Mucosa of descending colon (tissue), 3 donors: Measurements from ENCODE around the gene REC114. TPM values are rescaled to one million over a fixed set of nuclear protein-coding genes. Genes with fewer than 3 reads are reported as not detected.
A peak's percentile ranks its signal among the peaks of the same experiment; 100 is the strongest.

Experiments
- ATAC-seq: fragments of 200-7000 bp; cut with Tn5 transposase; one replicate; pipeline ENCODE4 v1.9.1; 2020; ENCODE audit warnings: mild to moderate bottlenecking, moderate library complexity
- DNase-seq, 3 donors: peaks; one replicate each; pipeline ENCODE4 v3.0.0-alpha.2; 2020
- H3K36me3 ChIP-seq: fragments of 200-600 bp; one replicate; pipeline ENCODE4 v1.8.0; 2021; ENCODE audit warnings: low read depth, mild to moderate bottlenecking
- H3K4me1 ChIP-seq: fragments of 200-600 bp; one replicate; pipeline ENCODE4 v1.8.0; 2021; ENCODE audit warnings: low read depth, mild to moderate bottlenecking
- H3K4me3 ChIP-seq: fragments of 200-600 bp; one replicate; pipeline ENCODE4 v1.8.0; 2021; ENCODE audit warnings: mild to moderate bottlenecking
- H3K9me3 ChIP-seq: fragments of 200-600 bp; one replicate; pipeline ENCODE4 v1.8.0; 2021; ENCODE audit warnings: mild to moderate bottlenecking
- CTCF ChIP-seq: fragments of 200-600 bp; IDR thresholded peaks from one replicate; pipeline ENCODE4 v1.8.0; 2022; ENCODE audit warnings: antibody characterized with exemption, mild to moderate bottlenecking
- intact Hi-C, 2 donors: fragments of 100-400 bp; cut with DNase I in 1 of 2; cut with micrococcal nuclease in 1 of 2; formaldehyde crosslinking; loops; one replicate each; pipeline versions ENCODE4 v1.11.0 to v1.11.1; 2022; cut with DNase I, micrococcal nuclease
- total RNA-seq, 3 donors: library from RNA; stranded (reverse); fragmentation: NEBNext Ultra II Directional in 2 of 3; extraction: Animal tissue kit (Norgen Biotek cat#: 25700) in 2 of 3; gene quantifications; one replicate each; pipeline versions ENCODE4 v1.2.1 to v1.2.4, GENCODE V29; 2021 to 2023
- donor health status: DM: no; HTN: no; CAD: no; lungs with moderate emphysema.
- donor health status: DM: no; HTN: no; CAD: no.
- donor health status: DM: no; HTN: yes; CAD: no.

REC114 gene
- total RNA-seq, 3 donors from 2014 or later: not detected

GRCh38 chr15:73569361-73569760 is 126.4 kb downstream of the REC114 start:
- DNase-seq (no peak), ATAC-seq (no peak)
- H3K4me3 ChIP-seq: no peak overlapping the region
- no peak for TF ChIP-seq CTCF
- H3K4me1 ChIP-seq: peaks cover 8% of the 10 kb centered on the region
- intact Hi-C loops: loop anchor here in 1 of 2 donors (10.0 kb wide), 1 partner anchor 135 kb away; no protein-coding TSS in a partner anchor
- H3K36me3 ChIP-seq: peaks cover 6% of the 10 kb centered on the region
- H3K9me3 ChIP-seq: no peaks in the 10 kb centered on the region

DNA sequence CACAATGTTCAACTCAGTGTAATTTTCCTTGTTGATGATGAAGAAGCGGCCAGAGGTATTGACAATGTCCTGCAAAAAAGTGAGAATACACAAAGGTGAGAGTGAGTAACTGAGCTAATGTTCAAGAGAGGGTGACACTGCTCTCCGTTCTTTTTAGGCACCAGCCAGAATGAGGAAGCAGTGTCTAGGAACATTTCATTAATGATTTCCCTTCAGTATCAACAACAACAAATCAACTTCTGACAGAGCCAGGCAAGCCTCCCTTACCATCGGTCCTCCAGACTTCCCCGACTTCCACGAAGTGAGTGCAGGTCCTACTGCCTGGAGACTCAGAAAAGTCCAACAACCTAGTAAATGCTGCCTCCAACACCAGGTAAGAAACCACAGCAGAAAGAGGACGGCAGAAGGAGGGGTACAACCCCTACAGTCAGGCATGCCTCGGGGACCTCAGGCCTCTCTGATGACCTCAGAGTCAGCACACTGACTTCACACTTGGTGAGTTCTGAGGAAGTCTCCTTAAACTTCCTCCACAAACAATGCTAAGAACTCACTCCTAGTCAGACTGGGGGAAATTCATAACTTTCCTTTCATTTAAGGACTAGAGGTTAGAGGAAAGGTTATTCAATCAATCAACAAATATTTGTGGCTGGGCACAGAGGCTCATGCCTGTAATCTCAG is 127.5 kb downstream of the REC114 start:
- intact Hi-C loops: no loop called here
- no peak for DNase-seq
- TF ChIP-seq CTCF: no peak
- Histone ChIP-seq H3K4me1 (peaks cover 10% of the 10 kb centered on the region), H3K9me3 (no peaks in the 10 kb centered on the region), H3K4me3 (no peak overlapping the region), H3K36me3 (peaks cover 6% of the 10 kb centered on the region)
- ATAC-seq: no peak

- ATAC-seq (peak; percentile 49), DNase-seq (peak in 2 of 3 donors; percentile 36 to 45)
- Histone ChIP-seq H3K4me1 (peaks cover 10% of the 10 kb centered on the region), H3K9me3 (no peaks in the 10 kb centered on the region), H3K4me3 (no peak overlapping the region), H3K36me3 (peaks cover 6% of the 10 kb centered on the region)
- intact Hi-C loops: no loop called here
- TF ChIP-seq CTCF: no peak
Measured at GRCh38 chr15:73571346-73571745, 128.4 kb downstream of the REC114 start.

GRCh38 chr15:73572296-73572695 is 129.3 kb downstream of the REC114 start:
- H3K4me1 ChIP-seq: peaks cover 10% of the 10 kb centered on the region
- intact Hi-C loops: no loop called here
- DNase-seq (no peak), ATAC-seq (no peak)
- peaks cover 6% of the 10 kb centered on the region for H3K36me3 ChIP-seq
- H3K4me3 ChIP-seq: no peak overlapping the region
- TF ChIP-seq CTCF: no peak
- no peaks in the 10 kb centered on the region for H3K9me3 ChIP-seq

DNA sequence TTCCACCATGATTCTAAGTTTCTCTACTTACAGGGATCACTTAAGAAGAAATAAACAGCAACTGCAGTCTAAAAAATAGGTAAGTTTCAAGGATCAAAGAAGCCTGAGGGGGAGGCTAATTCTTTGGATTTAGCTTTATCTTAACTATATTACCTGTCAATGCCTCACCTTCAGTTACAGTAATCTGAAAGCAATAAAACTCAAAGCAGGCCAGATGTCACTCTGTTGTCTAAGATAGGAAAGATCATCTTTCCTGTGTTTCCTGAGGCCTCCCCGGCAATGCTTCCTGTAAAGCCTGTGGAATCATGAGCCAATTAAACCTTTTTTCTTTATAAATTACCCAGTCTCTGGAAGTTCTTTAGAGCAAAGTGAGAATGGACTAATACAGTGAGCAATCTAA is 130.1 kb downstream of the REC114 start:
- Histone ChIP-seq H3K9me3 (no peaks in the 10 kb centered on the region), H3K36me3 (peaks cover 6% of the 10 kb centered on the region), H3K4me3 (no peak overlapping the region), H3K4me1 (peaks cover 10% of the 10 kb centered on the region)
- intact Hi-C loops: no loop called here
- ATAC-seq (peak; percentile 66), DNase-seq (peak in 1 of 3 donors; percentile 29)
- no peak for TF ChIP-seq CTCF
